HEK293 (cell line): Measurements from ENCODE around the gene PYCR2.
A peak's percentile ranks its signal among the peaks of the same experiment; 100 is the strongest.

Experiments used
- CTCF ChIA-PET: fragments of 350-600 bp; formaldehyde crosslinking; extraction: SDS; loops from one replicate; lab custom pipeline; 2021; ENCODE audit warnings: antibody characterized with exemption; lab: Yijun Ruan, JAX
- POLR2A ChIA-PET: fragments of 300-600 bp; formaldehyde crosslinking; extraction: SDS; loops from one replicate; lab custom pipeline; 2020; ENCODE audit warnings: antibody characterized with exemption, inconsistent platforms; lab: Yijun Ruan, JAX
- H3K27ac ChIP-seq: fragments of 200-500 bp; sonication (Bioruptor generic); 2 replicates; pipeline ENCODE4 v1.5.1; 2014; ENCODE audit warnings: low read depth, low read length, control low read depth, inconsistent platforms; ENCODE audit errors: extremely low read depth
- H3K36me3 ChIP-seq, 2 experiments: fragments of 200-500 bp in 1 of 2; sonication (Bioruptor generic) in 1 of 2; 1 replicate in 1 of 2; 2 replicates in 1 of 2; pipeline ENCODE4 v1.5.1; 2014 to 2017; ENCODE audit warnings: inconsistent platforms in 2 of 2, low read length in 2 of 2; ENCODE audit not compliant: control insufficient read depth in 2 of 2, insufficient read depth in 1 of 2
- H3K4me1 ChIP-seq: fragments of 200-500 bp; sonication (Bioruptor generic); 2 replicates; pipeline ENCODE4 v1.5.1; 2014; ENCODE audit warnings: mild to moderate bottlenecking, low read length, inconsistent platforms; ENCODE audit not compliant: control insufficient read depth, insufficient read depth
- H3K4me3 ChIP-seq: 2 replicates; pipeline ENCODE4 v1.5.1; 2011; ENCODE audit warnings: low read depth, mild to moderate bottlenecking, control low read depth, low read length, moderate library complexity
- H3K9me3 ChIP-seq: fragments of 200-500 bp; sonication (Bioruptor generic); 2 replicates; pipeline ENCODE4 v1.5.1; 2014; ENCODE audit warnings: low read depth, low read length, inconsistent platforms; ENCODE audit not compliant: control insufficient read depth, insufficient read depth
- PRDM10 ChIP-seq: fragments of 450-650 bp; formaldehyde crosslinking; IDR thresholded peaks from 2 replicates; pipeline ENCODE4 v1.5.1; 2016; ENCODE audit warnings: missing biosample characterization, missing genetic modification characterization
- SCRT2 ChIP-seq: fragments of 450-650 bp; formaldehyde crosslinking; IDR thresholded peaks from 2 replicates; pipeline ENCODE4 v1.5.1; 2016; ENCODE audit warnings: missing biosample characterization, missing genetic modification characterization
- WT1 ChIP-seq: fragments of 450-650 bp; formaldehyde crosslinking; IDR thresholded peaks from 2 replicates; pipeline ENCODE4 v1.5.1; 2016; ENCODE audit warnings: missing biosample characterization, missing genetic modification characterization
- YY2 ChIP-seq: fragments of 450-650 bp; formaldehyde crosslinking; IDR thresholded peaks from 2 replicates; pipeline ENCODE4 v1.5.1; 2016; ENCODE audit warnings: missing biosample characterization, missing genetic modification characterization
- ZBTB17 ChIP-seq: fragments of 450-650 bp; formaldehyde crosslinking; IDR thresholded peaks from 2 replicates; pipeline ENCODE4 v1.5.1; 2016; ENCODE audit warnings: missing biosample characterization, missing genetic modification characterization
- ZBTB44 ChIP-seq: fragments of 450-650 bp; IDR thresholded peaks from 2 replicates; pipeline ENCODE4 v1.5.1; 2018; ENCODE audit warnings: missing biosample characterization, mild to moderate bottlenecking, missing genetic modification characterization
- ZNF146 ChIP-seq: fragments of 450-650 bp; formaldehyde crosslinking; IDR thresholded peaks from 2 replicates; pipeline ENCODE4 v1.5.1; 2016; ENCODE audit warnings: missing biosample characterization, missing genetic modification characterization
- ZNF24 ChIP-seq: fragments of 450-650 bp; formaldehyde crosslinking; IDR thresholded peaks from 2 replicates; pipeline ENCODE4 v1.5.1; 2016; ENCODE audit warnings: missing biosample characterization, missing genetic modification characterization
- ZNF280D ChIP-seq: fragments of 450-650 bp; formaldehyde crosslinking; IDR thresholded peaks from 2 replicates; pipeline ENCODE4 v1.5.1; 2016; ENCODE audit warnings: missing biosample characterization, missing genetic modification characterization
- ZNF335 ChIP-seq: fragments of 450-650 bp; formaldehyde crosslinking; conservative IDR thresholded peaks from 2 replicates; pipeline ENCODE4 v1.5.1; 2016; ENCODE audit warnings: missing biosample characterization, missing genetic modification characterization
- ZNF658 ChIP-seq: fragments of 450-650 bp; formaldehyde crosslinking; IDR thresholded peaks from 2 replicates; pipeline ENCODE4; 2016; ENCODE audit warnings: missing biosample characterization, missing genetic modification characterization
- ZNF707 ChIP-seq: fragments of 450-650 bp; formaldehyde crosslinking; IDR thresholded peaks from 2 replicates; pipeline ENCODE4 v1.5.1; 2016; ENCODE audit warnings: missing biosample characterization, missing genetic modification characterization
- ZSCAN18 ChIP-seq: fragments of 450-650 bp; formaldehyde crosslinking; IDR thresholded peaks from 2 replicates; pipeline ENCODE4 v1.5.1; 2016; ENCODE audit warnings: missing biosample characterization, missing genetic modification characterization

Gene PYCR2

GRCh38 chr1:225928186-225929175 is 4.4 kb upstream of the PYCR2 start:
- Histone ChIP-seq H3K4me3 (no peak overlapping the region), H3K27ac (no peak overlapping the region), H3K4me1 (peaks cover 3% of the 10 kb centered on the region; the same call in 1 of the 2 replicates), H3K36me3 (no peaks in the 10 kb centered on the region), H3K9me3 (no peaks in the 10 kb centered on the region)
- no peak for TF ChIP-seq ZNF24 (tag by site-specific recombination)
- TF ChIP-seq WT1 (tag by site-specific recombination), result 0 out of 2 replicates have a peak, but pooled peaks have one; percentile 16
- 0 out of 2 replicates have a peak, but pooled peaks have one; percentile 16 for TF ChIP-seq ZNF335
- 0 out of 2 replicates have a peak, but pooled peaks have one; percentile 37 for TF ChIP-seq ZBTB44 (tag by site-specific recombination)
- no peak for TF ChIP-seq ZNF146 (tag by site-specific recombination)
- no peak for TF ChIP-seq ZNF707
- no peak for TF ChIP-seq ZNF658 (tag by site-specific recombination)
- no peak for TF ChIP-seq ZSCAN18
- no peak for TF ChIP-seq SCRT2 (tag by site-specific recombination)
- TF ChIP-seq YY2, result 0 out of 2 replicates have a peak, but pooled peaks have one; percentile 39
- peak; percentile 88 for TF ChIP-seq ZBTB17 (tag by site-specific recombination)
- ChIA-PET POLR2A (no interaction called here), CTCF (interaction anchor here (0.6 to 0.7 kb wide), 4 partner anchors 50 to 151 kb away, joined by 3 read pairs; no protein-coding TSS in a partner anchor)

GRCh38 chr1:225926551-225927113 is 2.6 kb upstream of the PYCR2 start:
- peaks cover 5 to 14% of the 10 kb centered on the region in 2 experiments for H3K36me3 ChIP-seq
- peaks cover 11% of the 10 kb centered on the region; the same call in 1 of the 2 replicates for H3K4me1 ChIP-seq
- no peak overlapping the region for H3K4me3 ChIP-seq
- H3K27ac ChIP-seq, result no peak overlapping the region
- no peaks in the 10 kb centered on the region for H3K9me3 ChIP-seq
- POLR2A ChIA-PET, result interaction anchor here (2.1 kb wide), 1 partner anchor 73 kb away, joined by 4 read pairs; the partner anchor contains the start of gene SDE2
- peak; percentile 77 for TF ChIP-seq PRDM10
- TF ChIP-seq ZNF280D (tag by site-specific recombination), result no peak
- CTCF ChIA-PET, result interaction anchor here (1.1 to 1.5 kb wide), 3 partner anchors 36 to 452 kb away, joined by 3 read pairs; no protein-coding TSS in a partner anchor
